ENCODE measurements around the gene DGKI. TPM values are rescaled to one million over a fixed set of nuclear protein-coding genes. Genes with fewer than 3 reads are reported as not detected.

DGKI gene
- total and polyA plus RNA-seq, 4 donors = 0.01 to 0.37 (median 0.31) TPM

- Histone ChIP-seq H3K36me3 (ENCODE audit: control insufficient read depth in 4 of 4, insufficient read depth in 3 of 4, low read depth in 1 of 4, low read length in 3 of 4) (no peaks in the 10 kb centered on the region), H3K4me1 (ENCODE audit: control insufficient read depth in 4 of 4, insufficient read depth in 4 of 4, low read length in 3 of 4) (no peaks in the 10 kb centered on the region), H3K9ac (ENCODE audit: low read depth in 1 of 2, low read length in 2 of 2) (no peak overlapping the region), H3K9me3 (ENCODE audit: control insufficient read depth in 4 of 4, low read length in 3 of 4) (peaks cover 0 to 2% (median 0%) of the 10 kb centered on the region in 4 donors), H3K4me3 (ENCODE audit: low read depth in 1 of 3, low read length in 3 of 3) (no peak overlapping the region), H3K27me3 (ENCODE audit: control insufficient read depth in 4 of 4, insufficient read depth in 4 of 4, low read length in 3 of 4) (peaks cover 0 to 3% (median 0%) of the 10 kb centered on the region in 4 donors), H3K27ac (ENCODE audit: low read depth in 1 of 2, low read length in 2 of 2) (no peak overlapping the region)
- 77% methylated on average over 5 of the region's 5 CpGs for WGBS
- TF ChIP-seq RAD21 (IDR thresholded peaks at IDR 0.05) (no peak), HNF4A (conservative IDR thresholded peaks at IDR 0.05) (no peak), YY1 (IDR thresholded peaks at IDR 0.05) (no peak), ATF3 (IDR thresholded peaks at IDR 0.05) (no peak), FOXA2 (IDR thresholded peaks at IDR 0.05) (no peak), SP1 (IDR thresholded peaks at IDR 0.05) (no peak), RXRA (IDR thresholded peaks at IDR 0.05) (no peak), HNF4G (IDR thresholded peaks at IDR 0.05) (no peak), NR2F2 (IDR thresholded peaks at IDR 0.05) (no peak), EGR1 (IDR thresholded peaks at IDR 0.05; ENCODE audit: low read depth in 2 of 2) (no peak), JUND (IDR thresholded peaks at IDR 0.05) (no peak), TAF1 (conservative IDR thresholded peaks at IDR 0.05) (no peak), CTCF (IDR thresholded peaks at IDR 0.05; ENCODE audit: low read depth, low read length, missing input control) (no peak), ZBTB33 (IDR thresholded peaks at IDR 0.05) (no peak), GABPA (IDR thresholded peaks at IDR 0.05 in 1 of 2, conservative IDR thresholded peaks at IDR 0.05 in 1 of 2) (no peak)
- DNase-seq (ENCODE audit: low spot score) = no peak
Observed at GRCh38 chr7:137462847-137463246, 383.9 kb downstream of the DGKI start.

GRCh38 chr7:137462074-137462715, 384.6 kb downstream of the DGKI start:
- peaks cover 0 to 2% (median 0%) of the 10 kb centered on the region in 4 donors for H3K9me3 ChIP-seq (ENCODE audit: control insufficient read depth in 4 of 4, low read length in 3 of 4)
- no peak overlapping the region for H3K9ac ChIP-seq (ENCODE audit: low read depth in 1 of 2, low read length in 2 of 2)
- WGBS = 47% methylated on average over 4 of the region's 4 CpGs
- TF ChIP-seq RXRA (IDR thresholded peaks at IDR 0.05) (no peak), REST (IDR thresholded peaks at IDR 0.05) (no peak), RAD21 (IDR thresholded peaks at IDR 0.05) (no peak), ZBTB33 (IDR thresholded peaks at IDR 0.05) (no peak)
- peaks cover 0 to 4% (median 2%) of the 10 kb centered on the region in 4 donors for H3K27me3 ChIP-seq (ENCODE audit: control insufficient read depth in 4 of 4, insufficient read depth in 4 of 4, low read length in 3 of 4)
- no peaks in the 10 kb centered on the region for H3K36me3 ChIP-seq (ENCODE audit: control insufficient read depth in 4 of 4, insufficient read depth in 3 of 4, low read depth in 1 of 4, low read length in 3 of 4)
- DNase-seq (ENCODE audit: low spot score) = no peak
- H3K27ac ChIP-seq (ENCODE audit: low read depth in 1 of 2, low read length in 2 of 2) = no peak overlapping the region
- H3K4me3 ChIP-seq (ENCODE audit: low read depth in 1 of 3, low read length in 3 of 3) = no peak overlapping the region
- H3K4me1 ChIP-seq (ENCODE audit: control insufficient read depth in 4 of 4, insufficient read depth in 4 of 4, low read length in 3 of 4) = no peaks in the 10 kb centered on the region
